ENCODE measurements around the gene LCAT.

LCAT gene

GRCh38 chr16:67932462-67932840 lies 11.5 kb downstream of the LCAT start:
- no peak for DNase-seq (ENCODE audit: low read depth, low spot score)
- POLR2A ChIA-PET: no interaction called here
- no peak for TF ChIP-seq CTCF (IDR thresholded peaks at IDR 0.05; ENCODE audit: insufficient read depth, low read length, missing control alignments)
- CTCF ChIA-PET: interaction anchor here (0.9 to 16.7 kb wide), 5 partner anchors 8 to 117 kb away, joined by 3 to 227 read pairs (median 4); partner anchors contain the start of gene NRN1L
- no peak overlapping the region for H3K4me3 ChIP-seq (ENCODE audit: low read depth, low read length)

GRCh38 chr16:67931712-67932461 lies 12.0 kb downstream of the LCAT start, which contains the start of gene CTRL:
Gene CTRL (minus strand): TSS chr16:67931862. CDS start chr16:67931852, 10 bp downstream.
- DNase-seq (ENCODE audit: low read depth, low spot score): no peak
- ChIA-PET CTCF (interaction anchor here (0.7 to 16.7 kb wide), 9 partner anchors 9 to 411 kb away, joined by 3 to 227 read pairs (median 4); partner anchors contain the start of gene NRN1L), POLR2A (interaction anchor here (1.0 kb wide), 1 partner anchor 118 kb away, joined by 3 read pairs; no protein-coding TSS in a partner anchor)

GRCh38 chr16:67930678-67931211 lies 13.2 kb downstream of the LCAT start:
- ChIA-PET POLR2A (interaction anchor here (1.0 kb wide), 1 partner anchor 117 kb away, joined by 3 read pairs; no protein-coding TSS in a partner anchor), CTCF (interaction anchor here (0.7 to 16.7 kb wide), 7 partner anchors 8 to 410 kb away, joined by 3 to 227 read pairs (median 7); partner anchors contain the start of gene NRN1L)
- TF ChIP-seq CTCF (IDR thresholded peaks at IDR 0.05; ENCODE audit: insufficient read depth, low read length, missing control alignments): no peak
- DNase-seq (ENCODE audit: low read depth, low spot score): no peak
- H3K4me3 ChIP-seq (ENCODE audit: low read depth, low read length): no peak overlapping the region

More at GRCh38 chr16:67931712-67932461, 12.0 kb downstream of the LCAT start, which contains the start of gene CTRL:
- no peak within 1 kb of the TSS for H3K4me3 ChIP-seq (ENCODE audit: low read depth, low read length)
- TF ChIP-seq CTCF (IDR thresholded peaks at IDR 0.05; ENCODE audit: insufficient read depth, low read length, missing control alignments): peak; percentile 16

- TF ChIP-seq CTCF (IDR thresholded peaks at IDR 0.05; ENCODE audit: insufficient read depth, low read length, missing control alignments): no peak
- CTCF ChIA-PET: interaction anchor here (1.1 to 16.7 kb wide), 6 partner anchors 12 to 409 kb away, joined by 3 to 227 read pairs (median 14); partner anchors contain the start of gene NRN1L
- DNase-seq (ENCODE audit: low read depth, low spot score): no peak
- H3K4me3 ChIP-seq (ENCODE audit: low read depth, low read length): no peak overlapping the region
- POLR2A ChIA-PET: no interaction called here
Observed at GRCh38 chr16:67930191-67930590, 13.7 kb downstream of the LCAT start.

GRCh38 chr16:67928561-67929364 lies 15.2 kb downstream of the LCAT start:
- DNase-seq (ENCODE audit: low read depth, low spot score): no peak
- TF ChIP-seq CTCF (IDR thresholded peaks at IDR 0.05; ENCODE audit: insufficient read depth, low read length, missing control alignments): peak; percentile 94
- CTCF ChIA-PET: interaction anchor here (0.7 to 16.7 kb wide), 31 partner anchors 8 to 444 kb away, joined by 3 to 227 read pairs (median 4); partner anchors contain the start of genes NRN1L and PSMB10
- H3K4me3 ChIP-seq (ENCODE audit: low read depth, low read length): no peak overlapping the region
- POLR2A ChIA-PET: no interaction called here
